ENCODE measurements around the gene SLC25A17.

- no peak for TF ChIP-seq POLR2A (IDR thresholded peaks at IDR 0.05; ENCODE audit: low read length)
- no peak for TF ChIP-seq GATA1 (IDR thresholded peaks at IDR 0.05; ENCODE audit: low read depth, low read length)
These were observed 36.2 kb upstream of the SLC25A17 start for GRCh38 chr22:40855071-40855978.
